Measurements from ENCODE around the gene RCN1.
"Not testable (repeated sequence)": the region's sequence is repeated elsewhere in the genome, so short reads cannot be mapped to it uniquely, and the experiment has no call there.

The RCN1 gene

GRCh38 chr11:32113200-32113919 is 22.5 kb downstream of the RCN1 start:
- DNase-seq (ENCODE audit: low read depth) = no peak

GRCh38 chr11:32113920-32114203 is 23.0 kb downstream of the RCN1 start:
- no peak for DNase-seq (ENCODE audit: low read depth)

GRCh38 chr11:32115446-32115845 is 24.6 kb downstream of the RCN1 start:
- no peak for DNase-seq (ENCODE audit: low read depth)

GRCh38 chr11:32116668-32117067 is 25.8 kb downstream of the RCN1 start:
- DNase-seq (ENCODE audit: low read depth) = no peak

GRCh38 chr11:32118025-32118974 is 27.4 kb downstream of the RCN1 start:
- DNase-seq (ENCODE audit: low read depth) = no peak

- DNase-seq (ENCODE audit: low read depth) = not testable (repeated sequence)
These were observed 28.3 kb downstream of the RCN1 start for GRCh38 chr11:32119139-32119538.

GRCh38 chr11:32121012-32121411 is 30.1 kb downstream of the RCN1 start:
- DNase-seq (ENCODE audit: low read depth) = no peak

GRCh38 chr11:32122200-32122599 is 31.3 kb downstream of the RCN1 start:
- DNase-seq (ENCODE audit: low read depth) = no peak

GRCh38 chr11:32131321-32131720 is 40.4 kb downstream of the RCN1 start:
- DNase-seq (ENCODE audit: low read depth) = no peak

GRCh38 chr11:32136657-32137056 is 45.8 kb downstream of the RCN1 start:
- DNase-seq (ENCODE audit: low read depth) = no peak

- no peak for DNase-seq (ENCODE audit: low read depth)
These were observed 46.4 kb downstream of the RCN1 start for GRCh38 chr11:32137263-32137662.

- DNase-seq (ENCODE audit: low read depth) = no peak
These were observed 47.0 kb downstream of the RCN1 start for GRCh38 chr11:32137869-32138268.

- DNase-seq (ENCODE audit: low read depth) = no peak
These were observed 48.0 kb downstream of the RCN1 start for GRCh38 chr11:32138902-32139301.

GRCh38 chr11:32139896-32140520 is 49.1 kb downstream of the RCN1 start:
- DNase-seq (ENCODE audit: low read depth) = no peak

- DNase-seq (ENCODE audit: low read depth) = no peak
These were observed 51.1 kb downstream of the RCN1 start for GRCh38 chr11:32141745-32142546.

GRCh38 chr11:32143378-32143777 is 52.5 kb downstream of the RCN1 start:
- no peak for DNase-seq (ENCODE audit: low read depth)

- DNase-seq (ENCODE audit: low read depth) = no peak
These were observed 54.4 kb downstream of the RCN1 start for GRCh38 chr11:32145282-32145681.

- no peak for DNase-seq (ENCODE audit: low read depth)
These were observed 58.0 kb downstream of the RCN1 start for GRCh38 chr11:32148895-32149294.

GRCh38 chr11:32149748-32150147 is 58.9 kb downstream of the RCN1 start:
- DNase-seq (ENCODE audit: low read depth) = no peak

- DNase-seq (ENCODE audit: low read depth) = no peak
These were observed 60.2 kb downstream of the RCN1 start for GRCh38 chr11:32151027-32151426.

- no peak for DNase-seq (ENCODE audit: low read depth)
These were observed 61.3 kb downstream of the RCN1 start for GRCh38 chr11:32152216-32152615.

GRCh38 chr11:32152821-32153220 is 61.9 kb downstream of the RCN1 start:
- no peak for DNase-seq (ENCODE audit: low read depth)
